AG04449 (cell line): ENCODE data around the gene PLPPR5.
"Not testable (repeated sequence)": the region's sequence is repeated elsewhere in the genome, so short reads cannot be mapped to it uniquely, and the experiment has no call there.

Source experiments
- CTCF ChIA-PET: fragments of 350-600 bp; formaldehyde crosslinking; extraction: SDS; loops from one replicate; lab custom pipeline; 2021; ENCODE audit warnings: antibody characterized with exemption; lab: Yijun Ruan, JAX
- POLR2A ChIA-PET: fragments of 400-600, 350-600 bp; formaldehyde crosslinking; extraction: SDS; loops from one replicate; lab custom pipeline; 2020; ENCODE audit warnings: antibody characterized with exemption, inconsistent platforms; lab: Yijun Ruan, JAX
- DNase-seq: peaks from one replicate; pipeline ENCODE4 v3.0.0-alpha.2; 2010; ENCODE audit warnings: low read depth, low spot score
- H3K4me3 ChIP-seq: 2 replicates; pipeline ENCODE4 v1.5.1; 2011; ENCODE audit warnings: low read depth, mild to moderate bottlenecking, control low read depth, low read length
- TF ChIP-seq, protein P1 (sequence below): IDR thresholded peaks from one replicate; pipeline ENCODE4 v1.5.1; 2011; ENCODE audit warnings: mild to moderate bottlenecking, moderate library complexity, low read length, control low read depth, inconsistent platforms; ENCODE audit not compliant: insufficient read depth; ENCODE audit errors: missing control alignments

The PLPPR5 gene

DNA sequence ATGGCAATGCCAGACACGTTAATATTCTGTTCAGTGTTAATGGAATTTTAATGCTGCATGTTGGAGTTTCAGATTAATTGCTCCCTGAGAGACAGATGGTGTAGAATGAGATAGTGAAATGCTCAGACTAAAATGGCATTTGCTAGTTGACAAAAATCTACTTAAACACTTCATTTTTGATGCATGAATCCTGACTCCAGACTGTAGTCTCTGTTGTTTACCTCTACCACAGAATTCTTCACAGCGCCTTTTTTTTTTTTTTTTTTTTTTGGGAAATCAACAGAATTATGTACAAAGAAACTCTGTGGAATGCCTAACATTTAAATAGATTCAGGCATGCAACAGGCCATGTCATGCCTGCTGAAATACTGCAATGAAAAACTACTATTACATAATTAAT lies 111.3 kb downstream of the PLPPR5 start:
- CTCF ChIA-PET = no interaction called here
- H3K4me3 ChIP-seq = no peak overlapping the region
- TF ChIP-seq, protein P1, sequence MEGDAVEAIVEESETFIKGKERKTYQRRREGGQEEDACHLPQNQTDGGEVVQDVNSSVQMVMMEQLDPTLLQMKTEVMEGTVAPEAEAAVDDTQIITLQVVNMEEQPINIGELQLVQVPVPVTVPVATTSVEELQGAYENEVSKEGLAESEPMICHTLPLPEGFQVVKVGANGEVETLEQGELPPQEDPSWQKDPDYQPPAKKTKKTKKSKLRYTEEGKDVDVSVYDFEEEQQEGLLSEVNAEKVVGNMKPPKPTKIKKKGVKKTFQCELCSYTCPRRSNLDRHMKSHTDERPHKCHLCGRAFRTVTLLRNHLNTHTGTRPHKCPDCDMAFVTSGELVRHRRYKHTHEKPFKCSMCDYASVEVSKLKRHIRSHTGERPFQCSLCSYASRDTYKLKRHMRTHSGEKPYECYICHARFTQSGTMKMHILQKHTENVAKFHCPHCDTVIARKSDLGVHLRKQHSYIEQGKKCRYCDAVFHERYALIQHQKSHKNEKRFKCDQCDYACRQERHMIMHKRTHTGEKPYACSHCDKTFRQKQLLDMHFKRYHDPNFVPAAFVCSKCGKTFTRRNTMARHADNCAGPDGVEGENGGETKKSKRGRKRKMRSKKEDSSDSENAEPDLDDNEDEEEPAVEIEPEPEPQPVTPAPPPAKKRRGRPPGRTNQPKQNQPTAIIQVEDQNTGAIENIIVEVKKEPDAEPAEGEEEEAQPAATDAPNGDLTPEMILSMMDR = no peak
- no peak for DNase-seq
- POLR2A ChIA-PET = no interaction called here

DNA sequence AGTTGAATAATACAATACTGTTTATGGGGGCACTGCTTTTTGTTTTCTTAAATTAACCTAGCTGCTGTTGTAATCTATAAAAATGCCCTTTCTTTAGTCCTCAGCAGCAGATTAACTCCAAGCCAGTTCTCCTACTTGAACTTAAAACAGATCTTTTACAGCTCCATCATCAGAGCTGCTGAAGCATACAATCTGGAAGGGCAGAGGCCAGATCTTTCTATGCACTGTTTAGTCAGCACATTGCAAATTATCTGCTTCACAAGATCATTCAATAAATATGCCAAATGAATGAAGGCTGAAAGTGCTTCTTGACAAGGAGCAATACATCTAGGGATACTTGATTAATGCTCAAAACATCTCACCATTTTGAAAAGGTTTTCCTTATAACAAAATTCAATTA lies 115.8 kb downstream of the PLPPR5 start:
- no peak overlapping the region for H3K4me3 ChIP-seq
- no peak for DNase-seq
- POLR2A ChIA-PET = no interaction called here
- CTCF ChIA-PET = no interaction called here
- TF ChIP-seq, protein P1 = no peak

DNA sequence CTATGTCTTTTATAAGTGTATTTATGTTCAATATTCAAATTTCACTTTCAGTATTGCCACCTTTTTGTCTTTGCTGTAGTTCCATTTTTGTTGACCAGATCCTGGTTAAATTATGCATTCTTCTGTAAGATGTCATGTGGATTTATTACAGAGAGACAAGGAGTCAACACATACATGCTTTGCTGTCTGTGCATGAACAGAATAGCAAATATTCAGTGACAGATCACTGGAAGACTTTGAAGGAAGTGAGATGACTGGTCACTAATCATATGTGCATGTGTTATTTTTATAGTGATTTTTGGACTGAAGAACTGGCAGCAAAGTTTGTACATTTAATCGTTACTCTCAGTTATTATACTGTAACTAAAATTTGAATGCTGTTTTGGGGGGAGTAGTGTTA lies 117.2 kb downstream of the PLPPR5 start:
- CTCF ChIA-PET = no interaction called here
- H3K4me3 ChIP-seq = no peak overlapping the region
- POLR2A ChIA-PET = no interaction called here
- TF ChIP-seq, protein P1 = no peak
- no peak for DNase-seq

DNA sequence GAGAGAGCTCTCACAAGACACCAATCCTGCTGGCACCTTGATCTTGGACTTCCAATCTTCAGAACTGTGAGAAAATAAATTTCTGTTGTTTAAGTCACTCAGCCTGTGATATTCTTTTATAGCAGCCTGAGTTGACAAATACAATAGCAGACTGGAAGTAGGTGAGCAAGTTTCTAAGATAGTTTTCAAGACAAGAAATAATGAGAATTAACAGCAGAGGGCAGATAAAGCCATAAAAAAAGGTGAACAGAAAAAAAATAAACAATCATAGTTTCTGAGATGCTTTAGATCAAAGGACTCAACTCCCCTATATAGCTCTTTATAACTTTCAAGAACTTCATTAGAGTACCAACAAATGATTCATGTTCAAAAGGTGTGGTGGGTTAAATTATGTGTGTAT lies 119.8 kb downstream of the PLPPR5 start:
- DNase-seq = no peak
- ChIA-PET POLR2A (no interaction called here), CTCF (no interaction called here)
- TF ChIP-seq, protein P1 = no peak
- no peak overlapping the region for H3K4me3 ChIP-seq

DNA sequence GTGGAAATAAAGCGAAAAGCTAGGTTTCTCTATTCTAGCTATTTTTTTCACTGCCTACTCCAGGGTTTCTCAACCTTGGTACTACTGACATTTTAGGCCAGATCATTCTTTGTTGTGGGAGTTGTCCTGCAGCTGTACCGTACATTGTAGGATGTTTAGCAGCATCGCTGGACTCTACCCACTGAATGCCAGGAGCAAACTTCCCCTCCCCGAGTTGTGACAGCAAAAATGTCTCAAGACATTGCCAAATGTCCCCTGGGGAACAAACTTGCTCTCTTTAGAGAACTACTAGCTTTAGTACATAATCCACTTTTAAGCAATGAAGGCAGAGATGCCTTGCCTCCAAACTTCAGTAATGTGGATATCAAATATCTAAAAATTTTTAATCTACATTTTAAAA lies 122.8 kb downstream of the PLPPR5 start:
- ChIA-PET POLR2A (no interaction called here), CTCF (no interaction called here)
- H3K4me3 ChIP-seq = no peak overlapping the region
- DNase-seq = no peak
- TF ChIP-seq, protein P1 = no peak

DNA sequence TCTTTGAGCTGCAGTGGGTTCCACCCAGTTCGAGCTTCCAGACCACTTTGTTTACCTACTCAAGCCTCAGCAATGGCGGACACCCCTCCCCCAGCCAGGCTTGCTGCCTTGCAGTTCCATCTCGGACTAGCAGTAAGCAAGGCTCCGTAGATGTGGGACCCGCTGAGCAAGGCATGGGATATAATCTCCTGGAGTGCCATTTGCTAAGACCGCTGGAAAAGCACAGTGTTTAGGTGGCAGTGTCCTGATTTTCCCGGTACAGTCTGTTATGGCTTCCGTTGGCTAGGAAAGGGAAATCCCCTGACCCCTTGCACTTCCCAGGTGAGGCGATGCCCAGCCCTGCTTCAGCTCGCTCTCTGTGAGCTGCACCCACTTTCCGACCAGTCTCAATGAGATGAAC lies 123.4 kb downstream of the PLPPR5 start:
- DNase-seq, POLR2A ChIA-PET, CTCF ChIA-PET, H3K4me3 ChIP-seq: not testable (repeated sequence)

DNA sequence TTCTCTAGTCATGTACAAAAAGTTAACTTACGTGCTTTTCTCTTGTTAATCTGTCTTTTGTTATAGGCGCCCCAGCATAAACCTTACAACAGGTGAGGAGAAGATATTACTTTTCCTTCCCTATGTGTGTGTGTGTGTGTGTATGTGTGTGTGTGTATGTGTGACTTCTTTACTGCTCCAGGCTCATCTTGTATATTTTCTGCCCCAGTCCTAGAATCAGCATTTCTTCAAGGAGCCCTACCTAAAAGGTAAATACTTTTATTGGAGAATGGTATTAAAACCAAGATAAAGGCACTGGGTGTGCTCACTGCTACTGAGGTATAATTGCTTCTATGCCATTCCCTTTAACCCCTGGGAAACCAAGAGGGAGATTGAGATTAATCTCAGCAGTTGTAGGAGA lies 129.8 kb downstream of the PLPPR5 start:
- TF ChIP-seq, protein P1 = no peak
- ChIA-PET POLR2A (no interaction called here), CTCF (no interaction called here)
- H3K4me3 ChIP-seq = no peak overlapping the region
- DNase-seq = no peak
